SK-N-SH (cell line): ENCODE data around the gene NOL8.

Experiments used
- CTCF ChIP-seq: fragments of 200-600 bp; sonication (generic); IDR thresholded peaks from 2 replicates; pipeline ENCODE4 v1.6.1; 2017; ENCODE audit warnings: antibody characterized with exemption, mild to moderate bottlenecking, moderate library complexity
- EP300 ChIP-seq, 2 experiments: IDR thresholded peaks; 2 replicates each; pipeline versions ENCODE4 v1.4.0 to v1.6.1; 2012; ENCODE audit warnings: borderline replicate concordance in 1 of 2, low read depth in 1 of 2, low read length in 1 of 2
- EZH2phosphoT487 ChIP-seq: fragments of 200-600 bp; sonication (generic); IDR thresholded peaks from 2 replicates; pipeline ENCODE4 v1.6.1; 2017; ENCODE audit warnings: low read depth, mixed run types, mild to moderate bottlenecking, antibody characterized with exemption, moderate library complexity, borderline replicate concordance
- MXI1 ChIP-seq: IDR thresholded peaks from 2 replicates; pipeline ENCODE4 v1.6.1; 2012; ENCODE audit warnings: mild to moderate bottlenecking, low read depth, low read length, improper control_type of control experiment
- RAD21 ChIP-seq: IDR thresholded peaks from 2 replicates; pipeline ENCODE4 v1.6.1; 2012; ENCODE audit warnings: mild to moderate bottlenecking, low read length
- SIN3A ChIP-seq: IDR thresholded peaks from 2 replicates; pipeline ENCODE4 v1.6.1; 2012; ENCODE audit warnings: low read depth, mild to moderate bottlenecking, low read length, moderate library complexity, borderline replicate concordance
- SMC3 ChIP-seq: IDR thresholded peaks from 2 replicates; pipeline ENCODE4 v1.6.1; 2012; ENCODE audit warnings: low read depth, low read length, improper control_type of control experiment

GRCh38 chr9:92294297-92294676, 30.9 kb downstream of the NOL8 start:
- TF ChIP-seq CTCF = no peak
- TF ChIP-seq SIN3A = no peak
- no peak for TF ChIP-seq RAD21
- TF ChIP-seq MXI1 = no peak
- no peak for TF ChIP-seq EP300 (IDR thresholded peaks at IDR 0.05; ENCODE audit: borderline replicate concordance in 1 of 2, low read depth in 1 of 2, low read length in 1 of 2)
- TF ChIP-seq SMC3 = no peak
- no peak for TF ChIP-seq EZH2phosphoT487
